Keratinocyte (primary cell): Measurements from ENCODE around the gene STRBP. TPM values are rescaled to one million over a fixed set of nuclear protein-coding genes. Genes with fewer than 3 reads are reported as not detected.

Experiments
- DNase-seq: peaks from one replicate; pipeline ENCODE4 v3.0.0-alpha.2; 2011; ENCODE audit warnings: low read depth, missing footprints, low spot score
- FAIRE-seq: peaks from 2 replicates; lab custom pipeline; 2011; peaks lifted over from hg19 to GRCh38; lab: Jason Lieb, UNC
- H2AFZ ChIP-seq: 2 replicates; pipeline ENCODE4 v1.6.0; 2012; ENCODE audit warnings: low read length, control low read depth, inconsistent platforms; ENCODE audit not compliant: control insufficient read depth
- H3K27ac ChIP-seq: 2 replicates; pipeline ENCODE4 v1.5.1; 2011; ENCODE audit warnings: low read length; ENCODE audit not compliant: control insufficient read depth, insufficient read depth
- H3K27me3 ChIP-seq: 3 replicates; pipeline ENCODE4 v1.6.0; 2011; ENCODE audit warnings: low read length; ENCODE audit not compliant: control insufficient read depth, insufficient read depth; ENCODE audit errors: extremely low read depth
- H3K36me3 ChIP-seq, 2 experiments: 2 replicates in 1 of 2; 3 replicates in 1 of 2; pipeline ENCODE4 v1.5.1; 2011; ENCODE audit warnings: low read length in 2 of 2, mild to moderate bottlenecking in 1 of 2; ENCODE audit not compliant: control insufficient read depth in 2 of 2, insufficient read depth in 2 of 2; ENCODE audit errors: extremely low read depth in 1 of 2
- H3K4me1 ChIP-seq: 3 replicates; pipeline ENCODE4 v1.5.1; 2011; ENCODE audit warnings: low read length; ENCODE audit not compliant: control insufficient read depth, insufficient read depth; ENCODE audit errors: extremely low read depth
- H3K4me2 ChIP-seq: 3 replicates; pipeline ENCODE4 v1.6.0; 2011; ENCODE audit warnings: low read depth, low read length; ENCODE audit not compliant: control insufficient read depth, insufficient read depth; ENCODE audit errors: extremely low read depth
- H3K4me3 ChIP-seq, 3 experiments: fragments of 200-600 bp in 1 of 3; sonication (generic) in 1 of 3; 2 replicates in 2 of 3; 3 replicates in 1 of 3; pipeline ENCODE4 v1.5.1; 2011 to 2016; ENCODE audit warnings: low read length in 3 of 3, mild to moderate bottlenecking in 3 of 3, control low read depth in 2 of 3, inconsistent platforms in 1 of 3, low read depth in 1 of 3, mixed read lengths in 1 of 3, mixed run types in 1 of 3, moderate library complexity in 1 of 3; ENCODE audit not compliant: control insufficient read depth in 2 of 3, insufficient read depth in 2 of 3; ENCODE audit errors: extremely low read depth in 1 of 3
- H3K79me2 ChIP-seq: 2 replicates; pipeline ENCODE4 v1.6.0; 2012; ENCODE audit warnings: low read length; ENCODE audit not compliant: control insufficient read depth, insufficient read depth
- H3K9ac ChIP-seq: 3 replicates; pipeline ENCODE4 v1.6.0; 2011; ENCODE audit warnings: low read length; ENCODE audit not compliant: control insufficient read depth, insufficient read depth; ENCODE audit errors: extremely low read depth
- H3K9me1 ChIP-seq: 3 replicates; pipeline ENCODE4 v1.6.0; 2011; ENCODE audit warnings: low read length; ENCODE audit not compliant: control insufficient read depth, insufficient read depth; ENCODE audit errors: extremely low read depth
- H3K9me3 ChIP-seq: 2 replicates; pipeline ENCODE4 v1.5.1; 2012; ENCODE audit warnings: low read depth, low read length; ENCODE audit not compliant: control insufficient read depth
- H4K20me1 ChIP-seq: 3 replicates; pipeline ENCODE4 v1.6.0; 2011; ENCODE audit warnings: low read length; ENCODE audit not compliant: control insufficient read depth, insufficient read depth; ENCODE audit errors: extremely low read depth
- CTCF ChIP-seq, 3 experiments: IDR thresholded peaks in 1 of 3; conservative IDR thresholded peaks in 1 of 3; optimal IDR thresholded peaks in 1 of 3; 2 replicates in 2 of 3; 3 replicates in 1 of 3; pipeline versions ENCODE3 to v1.5.1; 2011; ENCODE audit warnings: low read length in 3 of 3, mild to moderate bottlenecking in 3 of 3, moderate library complexity in 2 of 3, control low read depth in 1 of 3, inconsistent platforms in 1 of 3; ENCODE audit not compliant: insufficient read depth in 2 of 3; ENCODE audit errors: extremely low read depth in 1 of 3
- EZH2 ChIP-seq: IDR thresholded peaks from one replicate; pipeline ENCODE4 v1.6.1; 2012; ENCODE audit warnings: inconsistent platforms, mild to moderate bottlenecking, low read length, moderate library complexity
- dilution Hi-C: fragments of 300-500 bp; cut with MboI; formaldehyde crosslinking; loops from one replicate; pipeline ENCODE4 v1.7.0; 2020; ENCODE audit warnings: low sequenced_read_pairs; ENCODE audit not compliant: extremely low pct_ligation_motif_present
- polyA plus RNA-seq, 5 experiments: library from polyadenylated mRNA; depleted of rRNA in 3 of 5; stranded (reverse) in 3 of 5; stranded (forward) in 1 of 5; unstranded in 1 of 5; fragments of >200 nt; gene quantifications; 1 replicate in 1 of 5; 2 replicates in 3 of 5; 3 replicates in 1 of 5; pipeline versions ENCODE4 v1.2.1 to v1.2.3, GENCODE V29; 2011 to 2012; ENCODE audit warnings: missing spikeins in 2 of 5, low read depth in 1 of 5, low replicate concordance in 1 of 5

The STRBP gene
- polyA plus RNA-seq, 1 donor (not counting 4 experiments of a cell fraction or from before 2014, with no cell fraction given), result 11.3 TPM

GRCh38 chr9:123286324-123286723 lies 17.9 kb upstream of the STRBP start:
- no peaks in the 10 kb centered on the region for H3K9me3 ChIP-seq
- peaks cover 7% of the 10 kb centered on the region for H3K27me3 ChIP-seq
- dilution Hi-C loops, result no loop called here
- H3K36me3 ChIP-seq, result no peaks in the 10 kb centered on the region
- no peak overlapping the region for H3K27ac ChIP-seq
- H3K79me2 ChIP-seq, result no peaks in the 10 kb centered on the region
- H3K4me3 ChIP-seq, result no peak overlapping the region
- H4K20me1 ChIP-seq, result no peaks in the 10 kb centered on the region
- no peak for TF ChIP-seq EZH2
- TF ChIP-seq CTCF (optimal IDR thresholded peaks at IDR 0.05 in 1 of 3, IDR thresholded peaks at IDR 0.05 in 1 of 3, conservative IDR thresholded peaks at IDR 0.05 in 1 of 3; ENCODE audit: extremely low read depth in 1 of 3, insufficient read depth in 2 of 3, low read length in 3 of 3), result no peak
- no peak for DNase-seq
- no peak overlapping the region for H3K4me2 ChIP-seq
- H3K9ac ChIP-seq, result no peak overlapping the region
- H3K4me1 ChIP-seq, result no peaks in the 10 kb centered on the region
- no peak for FAIRE-seq
- H3K9me1 ChIP-seq, result no peaks in the 10 kb centered on the region
- H2AFZ ChIP-seq, result no peak overlapping the region

GRCh38 chr9:123284656-123285055 lies 16.3 kb upstream of the STRBP start:
- H3K4me1 ChIP-seq, result no peaks in the 10 kb centered on the region
- DNase-seq (no peak), FAIRE-seq (no peak)
- no peak overlapping the region for H2AFZ ChIP-seq
- H3K4me3 ChIP-seq, result no peak overlapping the region
- no peak overlapping the region for H3K4me2 ChIP-seq
- no peaks in the 10 kb centered on the region for H4K20me1 ChIP-seq
- no peak overlapping the region for H3K27ac ChIP-seq
- dilution Hi-C loops, result no loop called here
- H3K27me3 ChIP-seq, result peaks cover 7% of the 10 kb centered on the region
- H3K9me1 ChIP-seq, result no peaks in the 10 kb centered on the region
- no peaks in the 10 kb centered on the region for H3K79me2 ChIP-seq
- H3K9me3 ChIP-seq, result no peaks in the 10 kb centered on the region
- no peak overlapping the region for H3K9ac ChIP-seq
- TF ChIP-seq CTCF (optimal IDR thresholded peaks at IDR 0.05 in 1 of 3, IDR thresholded peaks at IDR 0.05 in 1 of 3, conservative IDR thresholded peaks at IDR 0.05 in 1 of 3; ENCODE audit: extremely low read depth in 1 of 3, insufficient read depth in 2 of 3, low read length in 3 of 3) (no peak), EZH2 (no peak)
- no peaks in the 10 kb centered on the region for H3K36me3 ChIP-seq
